Activated CD4-positive, alpha-beta T cell treated with anti-CD3 and anti-CD28 coated beads for 36 hours (primary cell): ENCODE data around the gene PHF21B. TPM values are rescaled to one million over a fixed set of nuclear protein-coding genes. Genes with fewer than 3 reads are reported as not detected.
"Not testable (repeated sequence)": the region's sequence is repeated elsewhere in the genome, so short reads cannot be mapped to it uniquely, and the experiment has no call there.

ENCODE experiments used
- ATAC-seq: fragments of 200-7000 bp; cut with Tn5 transposase; one replicate; pipeline ENCODE4 v1.10.0; 2021; ENCODE audit warnings: mild to moderate bottlenecking, moderate library complexity
- CTCF ChIA-PET: fragments of 350-600 bp; sonication (Branson Sonifier 250); formaldehyde crosslinking; loops from one replicate; lab custom pipeline; 2021; ENCODE audit warnings: antibody characterized with exemption; lab: Charles Lee
- POLR2A ChIA-PET: fragments of 350-600 bp; sonication (Branson Sonifier 250); formaldehyde crosslinking; loops from one replicate; lab custom pipeline; 2021; ENCODE audit warnings: antibody characterized with exemption, inconsistent platforms; lab: Charles Lee
- DNase-seq: peaks from one replicate; pipeline ENCODE4 v3.0.0-alpha.2; 2020
- H3K27ac Mint-ChIP-seq: one replicate; pipeline ENCODE4 v1.8.0; 2021; ENCODE audit warnings: mixed read lengths
- H3K27me3 Mint-ChIP-seq: one replicate; pipeline ENCODE4 v1.8.0; 2021; ENCODE audit warnings: mixed read lengths
- H3K36me3 Mint-ChIP-seq: one replicate; pipeline ENCODE4 v1.8.0; 2021; ENCODE audit warnings: low read depth, mixed read lengths
- H3K4me1 Mint-ChIP-seq: one replicate; pipeline ENCODE4 v1.8.0; 2021; ENCODE audit warnings: mixed read lengths
- H3K4me3 Mint-ChIP-seq: one replicate; pipeline ENCODE4 v1.8.0; 2021; ENCODE audit warnings: mild to moderate bottlenecking, moderate library complexity, mixed read lengths
- H3K9me3 Mint-ChIP-seq: one replicate; pipeline ENCODE4 v1.8.0; 2021; ENCODE audit warnings: low read depth, mixed read lengths
- intact Hi-C, 2 experiments: fragments of 100-400 bp; cut with DNase I in 1 of 2; cut with micrococcal nuclease in 1 of 2; formaldehyde crosslinking; loops; one replicate each; pipeline versions ENCODE4 v1.14.2 to v1.15.1; 2022 to 2024; cut with DNase I, micrococcal nuclease
- total RNA-seq, 2 experiments: library from RNA; stranded (reverse); gene quantifications; one replicate each; pipeline ENCODE4 v1.2.3, GENCODE V29; 2021

The PHF21B gene
- total RNA-seq, 2 experiments from 2014 or later: not detected

DNA sequence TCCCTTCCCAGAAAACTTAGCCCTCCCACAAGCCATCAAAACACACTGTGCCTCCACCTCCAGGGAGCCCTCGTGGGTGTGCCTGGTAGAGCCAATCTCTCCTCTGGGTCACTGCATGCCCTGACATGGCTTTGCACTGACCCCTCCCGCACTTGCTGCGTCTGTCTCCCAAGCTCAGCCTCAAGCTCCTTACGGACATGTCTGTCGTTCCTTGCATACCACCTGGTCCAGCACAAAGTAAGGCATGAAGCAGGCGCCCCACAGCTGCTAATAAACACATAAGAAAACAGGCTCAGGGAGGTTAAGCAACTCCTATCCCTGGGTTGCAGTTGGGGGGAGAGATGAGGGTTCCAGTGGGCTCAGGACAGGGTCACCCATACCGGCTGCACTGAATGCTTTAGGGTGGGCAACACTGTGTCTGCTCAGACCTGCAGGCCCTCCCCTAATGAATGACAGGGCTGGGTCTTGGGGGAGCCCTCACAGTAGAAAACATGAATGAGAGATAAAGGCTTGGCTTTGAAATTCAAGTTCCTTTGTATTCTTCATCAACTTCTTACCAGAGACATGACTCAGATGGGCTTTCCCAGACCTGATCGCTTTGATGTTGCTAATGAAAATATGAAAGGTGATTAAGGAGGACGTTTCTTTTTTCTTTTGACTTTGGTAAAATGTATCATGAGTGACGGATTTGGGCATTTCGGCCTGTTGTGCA, 38.0 kb downstream of the PHF21B start:
- Mint-ChIP-seq H3K4me1 (no peaks in the 10 kb centered on the region), H3K27me3 (peaks cover 11% of the 10 kb centered on the region), H3K9me3 (no peaks in the 10 kb centered on the region), H3K4me3 (no peak overlapping the region), H3K36me3 (no peaks in the 10 kb centered on the region), H3K27ac (no peak overlapping the region)
- POLR2A ChIA-PET: no interaction called here
- CTCF ChIA-PET: interaction anchor here (0.6 to 1.0 kb wide), 2 partner anchors 33 to 243 kb away, joined by 3 to 4 read pairs; no protein-coding TSS in a partner anchor
- ATAC-seq (peak; percentile 28), DNase-seq (no peak)
- intact Hi-C loops: no loop called here

DNA sequence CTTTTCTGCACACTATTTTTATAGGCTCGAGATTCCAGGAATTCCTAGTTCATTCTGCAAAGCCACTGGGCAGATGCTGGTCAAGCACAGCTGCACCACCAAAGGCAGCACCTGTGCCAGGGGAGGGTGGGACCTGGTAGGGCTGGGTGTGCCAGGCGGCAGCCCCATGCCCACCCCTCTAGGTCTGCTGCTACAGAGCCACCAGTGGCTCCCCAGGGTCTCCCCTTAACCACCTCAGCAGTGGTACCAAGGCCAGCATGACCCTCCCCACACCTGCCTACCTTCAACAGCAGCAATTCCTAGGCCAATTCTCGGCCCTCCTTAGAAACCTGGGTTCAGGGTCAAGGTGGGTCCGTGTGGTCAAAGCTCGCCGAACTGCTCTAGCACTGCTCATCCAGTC, 39.5 kb downstream of the PHF21B start:
- intact Hi-C loops: no loop called here
- ChIA-PET POLR2A (no interaction called here), CTCF (interaction anchor here (1.1 kb wide), 1 partner anchor 150 kb away, joined by 4 read pairs; no protein-coding TSS in a partner anchor)
- no peaks in the 10 kb centered on the region for H3K9me3 Mint-ChIP-seq
- DNase-seq (no peak), ATAC-seq (no peak)
- no peaks in the 10 kb centered on the region for H3K36me3 Mint-ChIP-seq
- no peaks in the 10 kb centered on the region for H3K4me1 Mint-ChIP-seq
- H3K27me3 Mint-ChIP-seq: peaks cover 11% of the 10 kb centered on the region
- no peak overlapping the region for H3K4me3 Mint-ChIP-seq
- H3K27ac Mint-ChIP-seq: no peak overlapping the region

DNA sequence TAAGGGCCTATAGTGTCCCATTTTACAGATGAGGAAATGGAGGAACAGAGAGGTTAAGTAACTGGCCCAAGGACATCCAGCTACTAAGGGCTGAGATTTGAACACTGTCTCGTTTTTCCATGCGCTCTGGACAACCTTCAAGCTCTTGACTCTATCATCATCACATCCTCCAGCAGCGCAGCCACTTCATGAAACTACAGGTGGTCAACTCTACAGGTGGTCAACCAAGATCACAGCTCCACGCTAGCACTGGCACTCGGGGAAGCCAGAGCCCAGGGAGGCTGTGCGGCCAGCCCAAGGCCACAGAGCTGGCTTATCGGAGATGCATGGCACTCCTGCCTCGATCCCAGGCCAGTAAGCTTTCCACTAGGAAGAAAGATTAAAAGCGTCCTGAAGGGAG, 40.0 kb downstream of the PHF21B start:
- H3K4me3 Mint-ChIP-seq: no peak overlapping the region
- CTCF ChIA-PET: interaction anchor here (0.6 to 1.1 kb wide), 2 partner anchors 15 to 149 kb away, joined by 3 to 4 read pairs; no protein-coding TSS in a partner anchor
- POLR2A ChIA-PET: no interaction called here
- no peak overlapping the region for H3K27ac Mint-ChIP-seq
- no peaks in the 10 kb centered on the region for H3K4me1 Mint-ChIP-seq
- ATAC-seq (no peak), DNase-seq (no peak)
- H3K9me3 Mint-ChIP-seq: no peaks in the 10 kb centered on the region
- H3K27me3 Mint-ChIP-seq: peaks cover 11% of the 10 kb centered on the region
- no peaks in the 10 kb centered on the region for H3K36me3 Mint-ChIP-seq
- intact Hi-C loops: no loop called here

DNA sequence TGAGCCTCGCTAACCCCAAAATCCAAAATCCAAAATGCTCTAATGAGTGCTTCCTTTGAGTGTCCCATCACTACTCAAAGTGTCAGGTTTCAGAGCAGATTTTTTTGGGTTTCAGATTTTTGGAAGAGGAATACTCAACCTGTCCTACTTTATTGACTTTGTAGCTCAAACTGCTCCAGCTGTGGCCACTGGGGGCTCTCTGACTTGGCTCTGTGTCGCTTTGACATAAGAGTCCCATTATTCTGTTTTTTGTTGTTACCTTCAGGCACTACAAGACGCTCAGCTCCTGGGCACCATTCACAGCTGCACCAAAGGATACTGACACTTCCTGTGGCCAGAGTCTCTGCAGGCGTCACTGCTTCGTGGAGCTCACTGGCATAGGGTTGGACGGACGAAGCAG, 41.1 kb downstream of the PHF21B start:
- ATAC-seq (no peak), DNase-seq (no peak)
- CTCF ChIA-PET: interaction anchor here (0.6 to 0.7 kb wide), 2 partner anchors 42 to 435 kb away, joined by 3 read pairs; no protein-coding TSS in a partner anchor
- intact Hi-C loops: no loop called here
- no peaks in the 10 kb centered on the region for H3K4me1 Mint-ChIP-seq
- no peaks in the 10 kb centered on the region for H3K9me3 Mint-ChIP-seq
- POLR2A ChIA-PET: interaction anchor here (0.6 kb wide), 1 partner anchor 112 kb away, joined by 3 read pairs; no protein-coding TSS in a partner anchor
- no peak overlapping the region for H3K27ac Mint-ChIP-seq
- no peak overlapping the region for H3K4me3 Mint-ChIP-seq
- H3K36me3 Mint-ChIP-seq: no peaks in the 10 kb centered on the region
- peaks cover 8% of the 10 kb centered on the region for H3K27me3 Mint-ChIP-seq

GRCh38 chr22:44965171-44965570, 44.6 kb downstream of the PHF21B start:
- no peak for DNase-seq
- intact Hi-C loops: no loop called here
- H3K27me3 Mint-ChIP-seq: peaks cover 5% of the 10 kb centered on the region
- no peak overlapping the region for H3K27ac Mint-ChIP-seq
- ChIA-PET CTCF (no interaction called here), POLR2A (no interaction called here)
- H3K4me3 Mint-ChIP-seq: no peak overlapping the region
- H3K9me3 Mint-ChIP-seq: no peaks in the 10 kb centered on the region
- H3K4me1 Mint-ChIP-seq: no peaks in the 10 kb centered on the region
- ATAC-seq: no peak
- H3K36me3 Mint-ChIP-seq: no peaks in the 10 kb centered on the region

DNA sequence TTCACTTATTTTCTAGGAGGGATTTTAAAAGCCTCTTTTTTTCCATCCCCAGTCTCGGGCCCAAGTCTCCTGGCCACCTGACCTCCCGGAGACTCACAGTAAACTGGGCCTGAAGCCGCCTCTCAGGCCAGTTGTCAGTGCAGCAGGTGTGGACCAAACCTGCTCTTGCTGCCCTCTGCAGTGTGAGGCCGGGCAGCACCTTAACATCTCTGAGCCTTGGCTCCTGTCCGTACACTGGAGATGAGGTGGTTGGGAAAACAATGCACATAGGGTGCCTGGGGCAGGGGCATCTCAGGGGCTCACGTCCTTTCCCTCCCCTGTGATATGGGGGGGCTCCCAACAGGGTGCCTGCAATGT, 45.1 kb downstream of the PHF21B start:
- intact Hi-C loops: no loop called here
- DNase-seq (no peak), ATAC-seq (no peak)
- Mint-ChIP-seq H3K36me3 (no peaks in the 10 kb centered on the region), H3K9me3 (no peaks in the 10 kb centered on the region), H3K4me3 (no peak overlapping the region), H3K27ac (no peak overlapping the region), H3K4me1 (no peaks in the 10 kb centered on the region), H3K27me3 (peaks cover 6% of the 10 kb centered on the region)
- CTCF ChIA-PET: no interaction called here
- POLR2A ChIA-PET: no interaction called here

GRCh38 chr22:44963832-44964721, 45.7 kb downstream of the PHF21B start:
- Mint-ChIP-seq H3K9me3 (no peaks in the 10 kb centered on the region), H3K4me1 (no peaks in the 10 kb centered on the region), H3K27ac (no peak overlapping the region), H3K27me3 (peaks cover 6% of the 10 kb centered on the region), H3K4me3 (no peak overlapping the region), H3K36me3 (no peaks in the 10 kb centered on the region)
- ChIA-PET CTCF (no interaction called here), POLR2A (interaction anchor here (0.5 kb wide), 1 partner anchor 365 kb away, joined by 3 read pairs; no protein-coding TSS in a partner anchor)
- ATAC-seq (no peak), DNase-seq (no peak)
- intact Hi-C loops: no loop called here

- Mint-ChIP-seq H3K36me3 (no peaks in the 10 kb centered on the region), H3K4me3 (no peak overlapping the region), H3K27me3 (peaks cover 8% of the 10 kb centered on the region), H3K4me1 (no peaks in the 10 kb centered on the region), H3K27ac (no peak overlapping the region), H3K9me3 (no peaks in the 10 kb centered on the region)
- ATAC-seq (no peak), DNase-seq (no peak)
- ChIA-PET CTCF (interaction anchor here (0.6 kb wide), 1 partner anchor 133 kb away, joined by 3 read pairs; no protein-coding TSS in a partner anchor), POLR2A (interaction anchor here (0.5 kb wide), 1 partner anchor 366 kb away, joined by 3 read pairs; no protein-coding TSS in a partner anchor)
- intact Hi-C loops: no loop called here
Measured at GRCh38 chr22:44962741-44963454, 46.9 kb downstream of the PHF21B start.

DNA sequence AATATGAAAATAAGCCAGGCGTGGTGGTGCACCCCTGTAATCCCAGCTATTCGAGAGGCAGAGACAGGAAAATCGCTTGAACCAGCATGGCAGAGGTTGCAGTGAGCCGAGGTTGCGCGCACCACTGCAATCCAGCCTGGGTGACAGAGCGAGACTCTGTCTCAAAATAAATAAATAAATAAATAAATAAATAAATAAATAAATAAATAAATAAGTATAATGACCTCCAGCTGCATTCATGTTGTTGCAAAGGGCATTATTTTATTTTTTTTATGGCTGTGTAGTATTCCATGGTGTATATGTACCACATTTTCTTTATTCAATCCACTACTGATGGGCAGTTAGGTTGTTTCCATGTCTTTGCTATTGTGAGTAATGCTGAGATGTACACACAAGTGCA, 48.1 kb downstream of the PHF21B start:
- ATAC-seq, H3K27me3 Mint-ChIP-seq, DNase-seq, H3K27ac Mint-ChIP-seq, H3K9me3 Mint-ChIP-seq, intact Hi-C loops, H3K4me1 Mint-ChIP-seq, H3K36me3 Mint-ChIP-seq, H3K4me3 Mint-ChIP-seq, POLR2A ChIA-PET, CTCF ChIA-PET: not testable (repeated sequence)

DNA sequence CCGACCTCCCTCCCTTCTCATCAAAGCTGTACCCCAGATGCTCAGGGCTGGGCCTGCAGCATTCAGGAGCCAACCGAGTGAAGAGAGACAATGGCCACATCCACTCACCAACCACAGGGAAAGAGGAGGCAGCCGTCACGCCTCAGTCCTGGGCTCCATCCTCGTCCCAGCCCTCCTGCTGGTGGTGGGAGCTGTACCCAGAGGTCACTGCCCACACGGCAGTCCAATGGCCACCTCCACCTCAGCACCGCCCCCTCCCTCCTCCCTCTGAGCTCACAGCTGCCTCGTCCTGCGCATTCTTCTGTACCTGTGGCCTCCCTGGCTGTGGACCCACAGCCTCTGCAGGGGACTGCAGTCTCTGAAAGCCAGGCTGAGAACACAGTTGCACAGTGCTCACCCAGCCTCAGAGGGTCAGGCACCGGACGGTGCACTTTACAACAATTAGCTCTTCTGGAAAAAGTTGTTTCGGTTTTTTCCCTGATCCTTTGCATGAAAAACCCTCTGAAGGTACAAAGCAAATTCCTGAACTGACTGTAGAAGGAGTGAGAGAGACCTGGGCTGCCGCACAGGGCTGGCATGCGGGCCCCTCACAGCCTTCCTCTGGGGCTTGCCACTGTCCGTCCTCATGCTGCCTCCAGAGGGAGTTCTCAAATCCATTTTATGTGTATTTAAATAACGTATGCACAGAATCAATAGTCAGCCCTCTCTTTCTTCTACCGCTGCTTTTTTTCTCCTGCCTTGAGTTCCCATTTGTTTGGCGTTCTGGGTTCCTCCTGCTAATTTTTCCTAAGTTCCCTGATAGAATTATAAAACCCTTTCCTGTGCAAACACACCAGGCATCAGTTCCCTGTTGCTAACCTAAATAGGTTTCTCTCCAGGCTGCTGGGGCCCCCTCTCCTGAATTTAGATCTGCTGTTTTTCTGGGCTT, 52.7 kb downstream of the PHF21B start:
- H3K9me3 Mint-ChIP-seq: no peaks in the 10 kb centered on the region
- DNase-seq (no peak), ATAC-seq (no peak)
- no peaks in the 10 kb centered on the region for H3K36me3 Mint-ChIP-seq
- intact Hi-C loops: no loop called here
- ChIA-PET POLR2A (no interaction called here), CTCF (interaction anchor here (0.6 kb wide), 1 partner anchor 475 kb away, joined by 3 read pairs; no protein-coding TSS in a partner anchor)
- no peak overlapping the region for H3K4me3 Mint-ChIP-seq
- no peaks in the 10 kb centered on the region for H3K4me1 Mint-ChIP-seq
- H3K27me3 Mint-ChIP-seq: peaks cover 8% of the 10 kb centered on the region
- no peak overlapping the region for H3K27ac Mint-ChIP-seq
